Measurements from ENCODE around the gene BLID. TPM values are rescaled to one million over a fixed set of nuclear protein-coding genes. Genes with fewer than 3 reads are reported as not detected.
A peak's percentile ranks its signal among the peaks of the same experiment; 100 is the strongest.

BLID gene
- total RNA-seq, 1 donor from 2014 or later = 1.4 TPM

GRCh38 chr11:122068837-122069236 lies 47.2 kb downstream of the BLID start:
- Mint-ChIP-seq H3K4me3 (peak overlapping the region; percentile 3), H3K9me3 (peaks cover 8% of the 10 kb centered on the region), H3K4me1 (peaks cover 57% of the 10 kb centered on the region), H3K27me3 (ENCODE audit: low read depth) (no peaks in the 10 kb centered on the region), H3K27ac (peak overlapping the region; percentile 98), H3K36me3 (peaks cover 11% of the 10 kb centered on the region)
- TF ChIP-seq, protein P1, sequence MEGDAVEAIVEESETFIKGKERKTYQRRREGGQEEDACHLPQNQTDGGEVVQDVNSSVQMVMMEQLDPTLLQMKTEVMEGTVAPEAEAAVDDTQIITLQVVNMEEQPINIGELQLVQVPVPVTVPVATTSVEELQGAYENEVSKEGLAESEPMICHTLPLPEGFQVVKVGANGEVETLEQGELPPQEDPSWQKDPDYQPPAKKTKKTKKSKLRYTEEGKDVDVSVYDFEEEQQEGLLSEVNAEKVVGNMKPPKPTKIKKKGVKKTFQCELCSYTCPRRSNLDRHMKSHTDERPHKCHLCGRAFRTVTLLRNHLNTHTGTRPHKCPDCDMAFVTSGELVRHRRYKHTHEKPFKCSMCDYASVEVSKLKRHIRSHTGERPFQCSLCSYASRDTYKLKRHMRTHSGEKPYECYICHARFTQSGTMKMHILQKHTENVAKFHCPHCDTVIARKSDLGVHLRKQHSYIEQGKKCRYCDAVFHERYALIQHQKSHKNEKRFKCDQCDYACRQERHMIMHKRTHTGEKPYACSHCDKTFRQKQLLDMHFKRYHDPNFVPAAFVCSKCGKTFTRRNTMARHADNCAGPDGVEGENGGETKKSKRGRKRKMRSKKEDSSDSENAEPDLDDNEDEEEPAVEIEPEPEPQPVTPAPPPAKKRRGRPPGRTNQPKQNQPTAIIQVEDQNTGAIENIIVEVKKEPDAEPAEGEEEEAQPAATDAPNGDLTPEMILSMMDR (IDR thresholded peaks at IDR 0.05; ENCODE audit: unreplicated experiment) = no peak
- DNase-seq (ENCODE audit: low spot score in 2 of 2, unreplicated experiment in 2 of 2) = no peak

DNA sequence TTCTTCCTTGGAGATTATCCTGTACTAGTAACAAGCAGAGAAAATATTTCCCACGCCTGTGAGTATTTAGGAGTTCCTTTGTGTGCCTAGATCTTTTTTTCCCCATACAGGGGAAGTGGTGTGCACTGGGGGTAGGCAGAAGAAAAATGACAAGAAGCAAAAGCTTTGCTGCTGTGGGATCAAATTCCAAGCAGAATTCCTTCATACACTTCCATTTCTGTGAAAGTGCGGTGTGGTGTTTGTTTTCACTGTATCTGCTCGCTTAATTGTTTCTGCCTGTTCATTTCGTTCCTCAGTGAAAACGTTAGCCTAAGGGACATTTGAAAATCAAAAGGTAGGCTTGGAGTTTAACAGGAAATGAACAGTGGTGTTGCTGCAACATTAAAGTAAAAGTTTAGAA lies 47.9 kb downstream of the BLID start:
- H3K27ac Mint-ChIP-seq = peak overlapping the region; percentile 93
- peak overlapping the region; percentile 17 for H3K4me3 Mint-ChIP-seq
- no peaks in the 10 kb centered on the region for H3K27me3 Mint-ChIP-seq (ENCODE audit: low read depth)
- H3K4me1 Mint-ChIP-seq = peaks cover 58% of the 10 kb centered on the region
- no peak for DNase-seq (ENCODE audit: low spot score in 2 of 2, unreplicated experiment in 2 of 2)
- peaks cover 11% of the 10 kb centered on the region for H3K36me3 Mint-ChIP-seq
- H3K9me3 Mint-ChIP-seq = peaks cover 8% of the 10 kb centered on the region
- TF ChIP-seq, protein P1 (IDR thresholded peaks at IDR 0.05; ENCODE audit: unreplicated experiment) = no peak

Small RNA genes within 50 kb of the gene (microRNA-seq; reads per million reads assigned to microRNA genes)
- 23,534 reads per million, percentile 98 among the genes with 10 or more reads in this experiment for gene MIR100
- gene MIR125B1 = 957 reads per million, percentile 79 among the genes with 10 or more reads in this experiment
- gene MIRLET7A2 = 16.7 reads per million, percentile 41 among the genes with 10 or more reads in this experiment
